ENCODE measurements around the gene ZFP57. TPM values are rescaled to one million over a fixed set of nuclear protein-coding genes. Genes with fewer than 3 reads are reported as not detected.

The ZFP57 gene
- total RNA-seq, 3 donors from 2014 or later = 0.29 to 2.9 TPM; not detected in 1

DNA sequence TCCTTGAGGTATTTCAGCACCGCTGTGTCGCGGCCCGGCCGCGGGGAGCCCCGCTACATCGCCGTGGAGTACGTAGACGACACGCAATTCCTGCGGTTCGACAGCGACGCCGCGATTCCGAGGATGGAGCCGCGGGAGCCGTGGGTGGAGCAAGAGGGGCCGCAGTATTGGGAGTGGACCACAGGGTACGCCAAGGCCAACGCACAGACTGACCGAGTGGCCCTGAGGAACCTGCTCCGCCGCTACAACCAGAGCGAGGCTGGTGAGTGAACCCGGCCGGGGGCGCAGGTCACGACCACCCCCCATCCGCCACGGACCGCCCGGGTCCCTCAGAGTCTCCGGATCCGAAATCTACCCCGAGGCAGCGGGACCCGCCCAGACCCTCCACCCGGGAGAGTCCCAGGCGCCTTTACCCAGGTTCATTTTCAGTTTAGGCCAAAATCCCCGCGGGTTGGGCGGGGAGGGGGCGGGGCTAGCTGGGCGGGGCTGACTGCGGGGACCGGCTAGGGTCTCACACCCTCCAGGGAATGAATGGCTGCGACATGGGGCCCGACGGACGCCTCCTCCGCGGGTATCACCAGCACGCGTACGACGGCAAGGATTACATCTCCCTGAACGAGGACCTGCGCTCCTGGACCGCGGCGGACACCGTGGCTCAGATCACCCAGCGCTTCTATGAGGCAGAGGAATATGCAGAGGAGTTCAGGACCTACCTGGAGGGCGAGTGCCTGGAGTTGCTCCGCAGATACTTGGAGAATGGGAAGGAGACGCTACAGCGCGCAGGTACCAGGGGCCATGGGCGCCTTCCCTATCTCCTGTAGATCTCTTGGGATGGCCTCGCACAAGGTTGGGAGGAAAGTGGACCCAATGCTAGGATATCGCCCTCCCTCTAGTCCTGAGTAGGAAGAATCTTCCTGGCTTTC is 43.0 kb upstream of the ZFP57 start:
- Histone ChIP-seq H3K4me1 (no peaks in the 10 kb centered on the region), H3K4me3 (peak overlapping the region; percentile 70 to 95 (median 87)), H3K27ac (peak overlapping the region; percentile 89 to 96), H3K27me3 (no peaks in the 10 kb centered on the region), H3K36me3 (no peaks in the 10 kb centered on the region), H3K9me3 (no peaks in the 10 kb centered on the region)
- TF ChIP-seq POLR2AphosphoS5 (IDR thresholded peaks at IDR 0.05) (no peak), POLR2A (IDR thresholded peaks at IDR 0.05) (no peak), CTCF (IDR thresholded peaks at IDR 0.05) (no peak)
- intact Hi-C loops (cut with DNase I; ENCODE audit: low total_unique reads) = no loop called here
- DNase-seq (ENCODE audit: low spot score in 2 of 2) = peak in 1 of 2 donors; percentile 42

GRCh38 chr6:29723262-29723665 is 42.3 kb upstream of the ZFP57 start, which contains the start of gene HLA-F:
Gene HLA-F, plus strand, starts transcription at chr6:29723434. Its CDS starts 30 bp downstream, at chr6:29723464.
- H3K27me3 ChIP-seq = no peaks in the 10 kb centered on the region
- intact Hi-C loops (cut with DNase I; ENCODE audit: low total_unique reads) = no loop called here
- H3K4me1 ChIP-seq = no peaks in the 10 kb centered on the region
- H3K27ac ChIP-seq = peak within 1 kb of the TSS; percentile 89 to 96
- H3K9me3 ChIP-seq = no peaks in the 10 kb centered on the region
- no peaks in the 10 kb centered on the region for H3K36me3 ChIP-seq
- H3K4me3 ChIP-seq = peak within 1 kb of the TSS; percentile 70 to 95 (median 87)
- DNase-seq (ENCODE audit: low spot score in 2 of 2) = peak; percentile 85 to 90
- TF ChIP-seq POLR2A (IDR thresholded peaks at IDR 0.05) (peak; percentile 67), CTCF (IDR thresholded peaks at IDR 0.05) (no peak), POLR2AphosphoS5 (IDR thresholded peaks at IDR 0.05) (peak; percentile 47 to 87 (median 47))

DNA sequence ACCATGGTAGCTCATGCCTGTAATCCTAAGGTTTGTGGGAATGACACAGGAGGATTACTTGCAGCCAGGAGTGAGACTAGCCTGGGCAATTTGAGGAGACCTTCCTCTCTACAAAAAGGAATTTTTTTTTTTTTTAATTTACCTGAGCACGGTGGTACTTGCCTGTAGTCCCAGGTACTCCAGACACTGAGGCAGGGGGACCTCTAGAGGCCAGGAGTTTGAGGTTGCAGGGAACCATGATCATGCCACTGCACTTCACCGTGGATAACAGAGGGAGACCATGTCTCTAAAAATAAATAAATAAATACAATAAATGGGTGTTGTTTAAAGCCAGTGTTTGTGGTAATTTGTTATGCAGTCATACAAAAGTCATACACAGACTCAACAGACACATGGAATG is 39.9 kb upstream of the ZFP57 start:
- DNase-seq (ENCODE audit: low spot score in 2 of 2) = no peak
- Histone ChIP-seq H3K27ac (no peak overlapping the region), H3K27me3 (no peaks in the 10 kb centered on the region), H3K4me3 (no peak overlapping the region), H3K4me1 (no peaks in the 10 kb centered on the region), H3K36me3 (no peaks in the 10 kb centered on the region), H3K9me3 (no peaks in the 10 kb centered on the region)
- intact Hi-C loops (cut with DNase I; ENCODE audit: low total_unique reads) = no loop called here
- TF ChIP-seq POLR2A (IDR thresholded peaks at IDR 0.05) (no peak), POLR2AphosphoS5 (IDR thresholded peaks at IDR 0.05) (no peak), CTCF (IDR thresholded peaks at IDR 0.05) (no peak)

GRCh38 chr6:29710281-29710941 is 29.5 kb upstream of the ZFP57 start:
- H3K4me3 ChIP-seq = no peak overlapping the region
- H3K9me3 ChIP-seq = no peaks in the 10 kb centered on the region
- no peak for DNase-seq (ENCODE audit: low spot score in 2 of 2)
- H3K27ac ChIP-seq = no peak overlapping the region
- H3K27me3 ChIP-seq = peaks cover 0 to 4% of the 10 kb centered on the region in 2 donors
- no peak for TF ChIP-seq CTCF (IDR thresholded peaks at IDR 0.05)
- no peak for TF ChIP-seq POLR2A (IDR thresholded peaks at IDR 0.05)
- TF ChIP-seq POLR2AphosphoS5 (IDR thresholded peaks at IDR 0.05) = no peak
- no peaks in the 10 kb centered on the region for H3K36me3 ChIP-seq
- intact Hi-C loops (cut with DNase I; ENCODE audit: low total_unique reads) = no loop called here
- no peaks in the 10 kb centered on the region for H3K4me1 ChIP-seq

GRCh38 chr6:29709188-29709587 is 28.2 kb upstream of the ZFP57 start:
- H3K4me1 ChIP-seq = no peaks in the 10 kb centered on the region

More at GRCh38 chr6:29709188-29709587, 28.2 kb upstream of the ZFP57 start:
- H3K36me3 ChIP-seq = no peaks in the 10 kb centered on the region
- no peak overlapping the region for H3K27ac ChIP-seq
- TF ChIP-seq CTCF (IDR thresholded peaks at IDR 0.05) (no peak), POLR2AphosphoS5 (IDR thresholded peaks at IDR 0.05) (no peak), POLR2A (IDR thresholded peaks at IDR 0.05) (no peak)
- no peaks in the 10 kb centered on the region for H3K9me3 ChIP-seq
- intact Hi-C loops (cut with DNase I; ENCODE audit: low total_unique reads) = no loop called here
- H3K27me3 ChIP-seq = peaks cover 0 to 4% of the 10 kb centered on the region in 2 donors
- DNase-seq (ENCODE audit: low spot score in 2 of 2) = no peak
- no peak overlapping the region for H3K4me3 ChIP-seq
